HepG2 (cell line): Measurements from ENCODE around the gene BCAS3. TPM values are rescaled to one million over a fixed set of nuclear protein-coding genes. Genes with fewer than 3 reads are reported as not detected.

ENCODE experiments used
- CBFB ChIP-seq: sonication (generic); formaldehyde crosslinking; IDR thresholded peaks from 2 replicates; pipeline ENCODE4 v1.4.0; 2020; ENCODE audit warnings: missing genetic modification reagents
- CREB1 ChIP-seq, 2 experiments: fragments of 450-650 bp in 1 of 2; IDR thresholded peaks; 2 replicates each; pipeline ENCODE4 v1.6.1; 2016 to 2017; ENCODE audit warnings: control low read depth in 1 of 2, mild to moderate bottlenecking in 1 of 2, missing compliant biosample characterization in 1 of 2, missing genetic modification characterization in 1 of 2
- FOXP4 ChIP-seq: sonication (generic); formaldehyde crosslinking; IDR thresholded peaks from 2 replicates; pipeline ENCODE4 v1.4.0; 2020; ENCODE audit warnings: missing genetic modification reagents
- SALL1 ChIP-seq: sonication (generic); formaldehyde crosslinking; IDR thresholded peaks from 2 replicates; pipeline ENCODE4 v1.8.0; 2022; ENCODE audit warnings: mild to moderate bottlenecking, missing genetic modification reagents
- TGIF2 ChIP-seq: IDR thresholded peaks from 2 replicates; pipeline ENCODE4 v1.6.1; 2016; ENCODE audit warnings: control low read depth, missing compliant biosample characterization
- ZNF674 ChIP-seq: sonication (generic); formaldehyde crosslinking; IDR thresholded peaks from 2 replicates; pipeline ENCODE4 v1.5.0; 2020; ENCODE audit warnings: low read depth, mild to moderate bottlenecking, missing genetic modification reagents
- ZNF7 ChIP-seq: IDR thresholded peaks from 2 replicates; pipeline ENCODE4 v1.6.1; 2016; ENCODE audit warnings: missing biosample characterization, missing genetic modification reagents
- polyA plus RNA-seq, 8 experiments: library from polyadenylated mRNA; depleted of rRNA in 3 of 8; stranded (reverse) in 7 of 8; unstranded in 1 of 8; fragments of >200 nt; fragmentation: Illumina TruSeq in 4 of 8; extraction: Trizol in 4 of 8; gene quantifications; 2 replicates each; pipeline versions ENCODE4 v1.2.1 to v1.2.3, GENCODE V29; 2011 to 2016; ENCODE audit warnings: low read depth in 4 of 8, missing spikeins in 1 of 8, mixed read lengths in 1 of 8; ENCODE audit not compliant: insufficient read depth in 1 of 8
- total RNA-seq, 5 experiments: library from RNA; depleted of rRNA; stranded (reverse); fragments of >200 nt; fragmentation: Illumina TruSeq; extraction: Trizol; gene quantifications; 2 replicates each; pipeline ENCODE4 v1.2.3, GENCODE V29; 2016; ENCODE audit warnings: low read depth in 1 of 5
- TF ChIP-seq, protein P1 (sequence below): sonication (generic); formaldehyde crosslinking; IDR thresholded peaks from one replicate; pipeline ENCODE4 v1.5.1; 2020; ENCODE audit warnings: mild to moderate bottlenecking, missing genetic modification reagents; ENCODE audit errors: not compliant biosample characterization
- TF ChIP-seq, protein P2 (sequence below): sonication (generic); formaldehyde crosslinking; IDR thresholded peaks from 2 replicates; pipeline ENCODE4 v1.5.0; 2020; ENCODE audit warnings: missing genetic modification reagents
- TF ChIP-seq, protein P3 (sequence below): sonication (generic); formaldehyde crosslinking; IDR thresholded peaks from 2 replicates; pipeline ENCODE4 v1.5.1; 2020; ENCODE audit warnings: mild to moderate bottlenecking, missing genetic modification reagents, moderate library complexity

BCAS3 gene
- total and polyA plus RNA-seq, 2 of the 13 experiments (the other 11 are each of a cell fraction or from before 2014, with no cell fraction given), result 10.7 to 11.2 TPM

DNA sequence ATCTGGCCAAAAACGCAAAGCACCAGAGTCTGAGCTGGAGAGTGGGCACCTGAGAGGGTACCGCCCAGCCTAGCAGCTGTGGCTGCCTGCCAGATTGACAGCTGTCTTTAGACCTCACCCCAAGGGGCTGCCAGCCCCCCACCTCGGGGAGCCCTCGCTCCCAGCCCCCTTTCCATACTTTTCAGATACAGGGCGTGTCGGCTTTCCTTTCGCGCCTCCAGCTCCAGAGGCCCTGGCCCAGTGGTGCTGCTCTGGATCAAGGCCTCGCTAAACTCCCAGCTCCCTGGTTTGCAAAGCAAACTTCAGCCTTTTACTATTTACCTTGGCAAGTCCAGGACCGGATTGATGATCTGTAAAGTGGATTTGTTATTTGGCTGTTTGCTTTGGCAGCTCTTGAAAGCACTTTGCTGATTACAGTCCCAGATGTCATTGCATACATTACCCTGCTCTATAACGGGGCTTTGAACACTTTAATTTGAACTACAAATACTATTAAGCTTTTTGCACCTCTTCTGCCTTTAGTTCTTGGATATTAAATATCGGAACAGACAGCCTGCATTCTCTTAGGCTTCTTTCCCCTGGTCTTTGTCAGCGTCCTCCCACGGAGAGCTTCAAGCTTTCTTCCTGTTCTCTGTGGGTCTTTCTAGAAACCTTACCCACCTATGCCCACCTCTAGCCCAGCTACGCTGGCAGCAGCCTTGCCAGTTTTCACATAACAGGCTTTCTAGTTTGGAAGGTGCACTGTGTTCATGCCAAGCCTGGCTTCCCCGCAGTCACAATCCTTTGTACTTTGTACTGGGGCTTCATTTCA is 658.4 kb downstream of the BCAS3 start (continued):
- TF ChIP-seq, protein P1, sequence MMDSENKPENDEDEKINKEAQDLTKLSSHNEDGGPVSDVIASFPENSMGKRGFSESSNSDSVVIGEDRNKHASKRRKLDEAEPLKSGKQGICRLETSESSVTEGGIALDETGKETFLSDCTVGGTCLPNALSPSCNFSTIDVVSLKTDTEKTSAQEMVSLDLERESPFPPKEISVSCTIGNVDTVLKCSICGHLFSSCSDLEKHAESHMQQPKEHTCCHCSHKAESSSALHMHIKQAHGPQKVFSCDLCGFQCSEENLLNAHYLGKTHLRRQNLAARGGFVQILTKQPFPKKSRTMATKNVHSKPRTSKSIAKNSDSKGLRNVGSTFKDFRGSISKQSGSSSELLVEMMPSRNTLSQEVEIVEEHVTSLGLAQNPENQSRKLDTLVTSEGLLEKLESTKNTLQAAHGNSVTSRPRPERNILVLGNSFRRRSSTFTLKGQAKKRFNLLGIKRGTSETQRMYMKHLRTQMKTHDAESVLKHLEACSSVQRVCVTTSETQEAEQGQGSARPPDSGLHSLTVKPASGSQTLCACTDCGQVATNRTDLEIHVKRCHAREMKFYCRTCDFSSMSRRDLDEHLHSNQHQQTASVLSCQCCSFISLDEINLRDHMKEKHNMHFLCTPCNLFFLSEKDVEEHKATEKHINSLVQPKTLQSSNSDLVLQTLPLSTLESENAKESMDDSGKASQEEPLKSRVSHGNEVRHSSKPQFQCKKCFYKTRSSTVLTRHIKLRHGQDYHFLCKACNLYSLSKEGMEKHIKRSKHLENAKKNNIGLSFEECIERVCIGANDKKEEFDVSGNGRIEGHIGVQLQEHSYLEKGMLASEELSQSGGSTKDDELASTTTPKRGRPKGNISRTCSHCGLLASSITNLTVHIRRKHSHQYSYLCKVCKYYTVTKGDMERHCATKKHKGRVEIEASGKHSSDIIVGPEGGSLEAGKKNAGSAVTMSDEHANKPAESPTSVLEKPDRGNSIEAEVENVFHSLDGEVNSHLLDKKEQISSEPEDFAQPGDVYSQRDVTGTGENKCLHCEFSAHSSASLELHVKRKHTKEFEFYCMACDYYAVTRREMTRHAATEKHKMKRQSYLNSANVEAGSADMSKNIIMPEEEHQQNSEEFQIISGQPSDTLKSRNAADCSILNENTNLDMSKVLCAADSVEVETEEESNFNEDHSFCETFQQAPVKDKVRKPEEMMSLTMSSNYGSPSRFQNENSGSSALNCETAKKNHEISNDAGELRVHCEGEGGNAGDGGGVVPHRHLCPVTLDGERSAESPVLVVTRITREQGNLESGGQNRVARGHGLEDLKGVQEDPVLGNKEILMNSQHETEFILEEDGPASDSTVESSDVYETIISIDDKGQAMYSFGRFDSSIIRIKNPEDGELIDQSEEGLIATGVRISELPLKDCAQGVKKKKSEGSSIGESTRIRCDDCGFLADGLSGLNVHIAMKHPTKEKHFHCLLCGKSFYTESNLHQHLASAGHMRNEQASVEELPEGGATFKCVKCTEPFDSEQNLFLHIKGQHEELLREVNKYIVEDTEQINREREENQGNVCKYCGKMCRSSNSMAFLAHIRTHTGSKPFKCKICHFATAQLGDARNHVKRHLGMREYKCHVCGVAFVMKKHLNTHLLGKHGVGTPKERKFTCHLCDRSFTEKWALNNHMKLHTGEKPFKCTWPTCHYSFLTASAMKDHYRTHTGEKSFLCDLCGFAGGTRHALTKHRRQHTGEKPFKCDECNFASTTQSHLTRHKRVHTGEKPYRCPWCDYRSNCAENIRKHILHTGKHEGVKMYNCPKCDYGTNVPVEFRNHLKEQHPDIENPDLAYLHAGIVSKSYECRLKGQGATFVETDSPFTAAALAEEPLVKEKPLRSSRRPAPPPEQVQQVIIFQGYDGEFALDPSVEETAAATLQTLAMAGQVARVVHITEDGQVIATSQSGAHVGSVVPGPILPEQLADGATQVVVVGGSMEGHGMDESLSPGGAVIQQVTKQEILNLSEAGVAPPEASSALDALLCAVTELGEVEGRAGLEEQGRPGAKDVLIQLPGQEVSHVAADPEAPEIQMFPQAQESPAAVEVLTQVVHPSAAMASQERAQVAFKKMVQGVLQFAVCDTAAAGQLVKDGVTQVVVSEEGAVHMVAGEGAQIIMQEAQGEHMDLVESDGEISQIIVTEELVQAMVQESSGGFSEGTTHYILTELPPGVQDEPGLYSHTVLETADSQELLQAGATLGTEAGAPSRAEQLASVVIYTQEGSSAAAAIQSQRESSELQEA (CRISPR knock-in tag), result no peak
- no peak; the same call in 1 of the 2 replicates for TF ChIP-seq CREB1 (IDR thresholded peaks at IDR 0.05)
- peak; percentile 79 for TF ChIP-seq CREB1 (CRISPR knock-in tag; IDR thresholded peaks at IDR 0.05)
- no peak for TF ChIP-seq ZNF674 (CRISPR knock-in tag)
- peak; percentile 62; the same call in 1 of the 2 replicates for TF ChIP-seq TGIF2 (CRISPR knock-in tag)
- peak; percentile 83 for TF ChIP-seq CBFB (CRISPR knock-in tag)
- peak; percentile 7; the same call in 1 of the 2 replicates for TF ChIP-seq ZNF7 (CRISPR knock-in tag)
- TF ChIP-seq, protein P2, sequence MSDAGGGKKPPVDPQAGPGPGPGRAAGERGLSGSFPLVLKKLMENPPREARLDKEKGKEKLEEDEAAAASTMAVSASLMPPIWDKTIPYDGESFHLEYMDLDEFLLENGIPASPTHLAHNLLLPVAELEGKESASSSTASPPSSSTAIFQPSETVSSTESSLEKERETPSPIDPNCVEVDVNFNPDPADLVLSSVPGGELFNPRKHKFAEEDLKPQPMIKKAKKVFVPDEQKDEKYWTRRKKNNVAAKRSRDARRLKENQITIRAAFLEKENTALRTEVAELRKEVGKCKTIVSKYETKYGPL (CRISPR knock-in tag), result no peak
- peak; percentile 99 for TF ChIP-seq FOXP4 (CRISPR knock-in tag)
- TF ChIP-seq SALL1 (CRISPR knock-in tag), result peak; percentile 97
- TF ChIP-seq, protein P3, sequence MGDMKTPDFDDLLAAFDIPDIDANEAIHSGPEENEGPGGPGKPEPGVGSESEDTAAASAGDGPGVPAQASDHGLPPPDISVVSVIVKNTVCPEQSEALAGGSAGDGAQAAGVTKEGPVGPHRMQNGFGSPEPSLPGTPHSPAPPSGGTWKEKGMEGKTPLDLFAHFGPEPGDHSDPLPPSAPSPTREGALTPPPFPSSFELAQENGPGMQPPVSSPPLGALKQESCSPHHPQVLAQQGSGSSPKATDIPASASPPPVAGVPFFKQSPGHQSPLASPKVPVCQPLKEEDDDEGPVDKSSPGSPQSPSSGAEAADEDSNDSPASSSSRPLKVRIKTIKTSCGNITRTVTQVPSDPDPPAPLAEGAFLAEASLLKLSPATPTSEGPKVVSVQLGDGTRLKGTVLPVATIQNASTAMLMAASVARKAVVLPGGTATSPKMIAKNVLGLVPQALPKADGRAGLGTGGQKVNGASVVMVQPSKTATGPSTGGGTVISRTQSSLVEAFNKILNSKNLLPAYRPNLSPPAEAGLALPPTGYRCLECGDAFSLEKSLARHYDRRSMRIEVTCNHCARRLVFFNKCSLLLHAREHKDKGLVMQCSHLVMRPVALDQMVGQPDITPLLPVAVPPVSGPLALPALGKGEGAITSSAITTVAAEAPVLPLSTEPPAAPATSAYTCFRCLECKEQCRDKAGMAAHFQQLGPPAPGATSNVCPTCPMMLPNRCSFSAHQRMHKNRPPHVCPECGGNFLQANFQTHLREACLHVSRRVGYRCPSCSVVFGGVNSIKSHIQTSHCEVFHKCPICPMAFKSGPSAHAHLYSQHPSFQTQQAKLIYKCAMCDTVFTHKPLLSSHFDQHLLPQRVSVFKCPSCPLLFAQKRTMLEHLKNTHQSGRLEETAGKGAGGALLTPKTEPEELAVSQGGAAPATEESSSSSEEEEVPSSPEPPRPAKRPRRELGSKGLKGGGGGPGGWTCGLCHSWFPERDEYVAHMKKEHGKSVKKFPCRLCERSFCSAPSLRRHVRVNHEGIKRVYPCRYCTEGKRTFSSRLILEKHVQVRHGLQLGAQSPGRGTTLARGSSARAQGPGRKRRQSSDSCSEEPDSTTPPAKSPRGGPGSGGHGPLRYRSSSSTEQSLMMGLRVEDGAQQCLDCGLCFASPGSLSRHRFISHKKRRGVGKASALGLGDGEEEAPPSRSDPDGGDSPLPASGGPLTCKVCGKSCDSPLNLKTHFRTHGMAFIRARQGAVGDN (CRISPR knock-in tag), result peak; percentile 92
